Stimulated activated CD4-positive, alpha-beta T cell treated with anti-CD3 and anti-CD28 coated beads, TNF-alpha, amount 100 ng/mL, for 1 hour (primary cell): Measurements from ENCODE around the gene C5orf58.
A peak's percentile ranks its signal among the peaks of the same experiment; 100 is the strongest.
"Not testable (repeated sequence)": the region's sequence is repeated elsewhere in the genome, so short reads cannot be mapped to it uniquely, and the experiment has no call there.

Experiments used
- DNase-seq, 3 donors: peaks; one replicate each; pipeline ENCODE4 v3.0.0-alpha.2; 2020; ENCODE audit warnings: low read depth in 3 of 3, low spot score in 1 of 3

C5orf58 gene

GRCh38 chr5:170223360-170223759, 9.4 kb upstream of the C5orf58 start:
- DNase-seq, result no peak

DNA sequence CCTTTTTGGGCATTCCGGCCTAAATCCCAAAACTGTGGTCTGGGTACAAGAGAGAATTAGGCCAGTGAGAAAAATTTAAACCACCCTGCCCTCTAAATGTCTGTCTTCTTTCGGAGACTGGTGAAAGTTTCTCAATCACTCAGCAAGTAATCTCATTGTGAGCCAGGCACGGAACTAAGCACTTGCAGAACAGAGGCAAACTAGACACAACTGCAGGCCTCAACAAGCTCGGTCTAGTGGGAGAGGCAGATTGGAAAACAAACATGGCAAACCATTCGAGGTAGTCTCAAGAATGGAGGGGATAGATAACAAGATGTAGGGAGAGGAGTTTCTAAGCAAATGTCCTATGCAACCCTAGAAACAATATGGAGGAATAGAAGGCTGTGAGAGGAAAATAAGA, 8.9 kb upstream of the C5orf58 start:
- DNase-seq, result no peak

DNA sequence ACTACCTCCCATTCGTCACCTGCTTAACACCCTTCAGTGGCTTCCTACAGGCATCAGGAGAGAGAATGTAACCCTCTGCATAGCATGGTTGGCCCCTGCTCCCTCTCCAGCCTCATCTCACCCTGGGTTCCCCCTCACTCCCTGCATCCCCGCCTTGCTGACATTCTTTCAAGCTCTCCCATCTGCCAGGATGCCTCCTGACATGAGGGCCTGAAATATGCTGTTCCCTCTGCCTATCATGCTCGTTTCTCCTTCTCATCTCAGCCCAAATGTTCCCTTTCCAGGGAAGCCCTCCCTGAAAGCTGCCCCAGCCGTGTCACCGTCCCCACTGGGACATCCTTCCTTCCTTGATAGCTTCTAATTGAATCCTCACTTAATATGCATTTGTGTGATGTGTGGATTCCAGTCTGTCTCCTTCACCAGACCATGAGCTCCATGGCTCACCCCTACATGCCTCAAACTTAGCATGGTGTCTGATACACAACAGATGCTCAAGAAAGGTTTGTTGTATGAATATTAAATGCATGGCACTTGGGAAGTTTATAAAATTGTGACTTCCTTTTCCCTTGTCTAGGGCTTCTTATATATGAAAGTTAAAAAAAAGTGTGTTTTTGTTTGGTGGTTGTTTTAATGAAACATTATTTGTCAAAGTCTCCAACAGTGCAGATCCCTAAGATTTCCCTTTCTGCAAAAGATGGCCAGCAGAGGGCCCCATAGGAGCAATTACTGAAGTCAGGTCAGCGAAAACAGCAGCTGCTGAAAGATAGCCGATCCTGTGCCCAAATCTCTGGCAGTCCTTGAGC, 7.3 kb upstream of the C5orf58 start:
- peak; percentile 27 to 62 (median 59) for DNase-seq

- DNase-seq, result no peak
Observed at GRCh38 chr5:170226129-170226615, 6.6 kb upstream of the C5orf58 start.

- no peak for DNase-seq
Observed at GRCh38 chr5:170226661-170227060, 6.1 kb upstream of the C5orf58 start.

GRCh38 chr5:170228762-170229435, 3.9 kb upstream of the C5orf58 start:
- DNase-seq, result no peak

DNA sequence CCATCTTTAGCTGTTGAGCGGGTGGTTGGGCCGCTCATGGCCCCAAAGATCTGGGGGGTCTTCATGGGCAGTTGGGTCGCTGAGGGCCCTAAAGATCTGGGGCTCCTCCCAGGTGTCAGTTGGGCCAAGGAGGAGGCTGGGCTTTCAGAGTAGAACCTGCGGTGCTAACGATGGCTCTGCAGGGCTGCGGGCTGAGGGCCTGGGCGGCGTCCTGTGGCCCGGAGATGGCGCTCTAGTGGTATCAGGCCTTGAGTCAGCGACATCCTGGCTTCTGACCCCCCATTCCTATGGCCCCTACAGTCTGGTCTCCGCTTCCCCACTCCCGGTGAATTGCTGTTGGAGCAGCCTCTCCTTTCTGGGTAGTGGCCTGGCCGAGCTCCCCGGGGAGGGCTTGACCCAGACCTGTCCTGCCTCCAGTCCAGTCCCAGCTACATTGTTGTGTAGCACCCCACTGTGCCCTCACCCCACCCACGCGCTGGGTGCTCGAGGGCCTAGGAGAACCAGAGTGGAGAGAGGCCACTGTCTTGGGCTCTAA, 640 bp downstream of the C5orf58 start:
- DNase-seq, result no peak

DNA sequence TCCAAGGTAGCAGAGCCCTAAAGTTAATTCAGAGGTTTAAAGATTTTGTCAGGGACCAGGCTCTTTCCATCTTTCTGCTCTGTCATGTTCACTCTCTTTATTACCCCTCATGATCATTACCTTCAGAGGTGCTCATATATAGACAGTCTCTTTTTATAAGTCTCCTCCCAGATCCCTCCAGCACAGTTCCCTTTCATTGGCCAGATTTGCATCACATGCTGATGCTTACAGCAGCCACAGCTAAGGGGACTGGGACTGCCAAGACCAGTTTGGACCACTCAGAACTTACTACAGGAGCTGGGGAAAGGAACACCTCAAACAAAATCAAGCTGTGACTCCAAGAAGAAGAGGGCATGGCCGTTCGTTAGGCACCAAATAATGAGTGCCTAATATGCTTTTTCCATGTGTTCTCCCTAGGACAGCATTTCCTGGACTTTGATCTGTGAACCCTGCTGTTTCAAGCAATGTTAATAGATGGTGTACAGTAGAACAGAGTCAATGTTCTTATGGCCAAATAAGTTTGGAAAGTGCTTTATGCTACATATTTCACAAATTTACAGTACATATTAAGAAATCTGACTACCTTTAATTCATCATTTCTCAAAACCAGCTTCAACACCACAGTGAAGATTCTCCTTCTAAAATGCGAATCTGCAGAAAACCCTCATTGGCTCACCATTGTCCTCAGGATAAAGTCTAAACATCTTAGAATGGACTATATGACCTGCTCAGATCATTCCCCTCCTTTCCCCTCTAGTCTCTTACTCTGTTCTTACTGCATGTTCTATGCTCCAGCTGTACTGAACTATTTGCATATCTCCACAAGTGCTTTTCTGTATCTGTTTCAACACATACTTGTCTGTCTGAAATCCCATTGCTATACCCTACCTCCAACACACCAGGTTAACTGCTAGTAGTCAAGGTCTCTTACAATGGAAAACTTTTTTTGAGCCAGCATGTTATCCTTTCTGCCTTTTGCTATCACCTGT, 3.4 kb downstream of the C5orf58 start:
- no peak for DNase-seq

- no peak for DNase-seq
Observed at GRCh38 chr5:170238456-170239196, 5.8 kb downstream of the C5orf58 start.

GRCh38 chr5:170245436-170245835, 12.7 kb downstream of the C5orf58 start:
- DNase-seq, result not testable (repeated sequence)

DNA sequence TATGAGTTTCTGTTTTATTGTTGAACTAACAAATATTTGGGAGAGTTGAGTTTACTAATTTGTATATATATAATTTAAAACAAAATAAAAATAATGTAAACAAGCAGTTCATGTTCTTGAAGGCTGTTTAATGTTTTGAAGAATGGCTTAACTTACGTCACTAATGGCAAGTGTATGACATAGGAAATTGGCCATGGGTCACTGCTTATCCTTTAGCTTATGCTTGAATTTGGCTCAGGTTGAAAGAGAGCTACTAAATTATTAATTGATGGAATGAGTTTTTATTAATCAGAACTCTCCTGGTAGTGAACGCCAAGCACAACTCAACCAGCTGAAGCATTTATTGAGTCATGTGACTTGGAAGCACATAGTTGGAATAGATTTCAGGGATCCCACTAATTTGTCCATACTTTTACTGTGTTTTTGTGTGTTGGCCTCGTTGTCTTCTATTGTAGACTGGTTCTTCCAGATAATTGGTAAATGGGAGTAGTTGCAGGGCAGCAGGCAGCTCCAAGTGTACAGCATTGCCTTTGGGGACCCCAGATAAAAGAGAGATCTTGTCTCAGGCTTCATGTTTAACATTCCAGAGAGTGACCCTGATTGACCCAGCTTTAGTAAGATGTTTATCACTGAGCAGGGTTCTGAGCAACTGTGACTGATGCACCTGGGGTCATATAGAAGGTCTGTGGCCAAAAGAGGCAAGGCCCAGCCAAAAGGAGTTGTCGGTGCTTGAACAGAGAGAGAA, 13.5 kb downstream of the C5orf58 start:
- no peak for DNase-seq

DNA sequence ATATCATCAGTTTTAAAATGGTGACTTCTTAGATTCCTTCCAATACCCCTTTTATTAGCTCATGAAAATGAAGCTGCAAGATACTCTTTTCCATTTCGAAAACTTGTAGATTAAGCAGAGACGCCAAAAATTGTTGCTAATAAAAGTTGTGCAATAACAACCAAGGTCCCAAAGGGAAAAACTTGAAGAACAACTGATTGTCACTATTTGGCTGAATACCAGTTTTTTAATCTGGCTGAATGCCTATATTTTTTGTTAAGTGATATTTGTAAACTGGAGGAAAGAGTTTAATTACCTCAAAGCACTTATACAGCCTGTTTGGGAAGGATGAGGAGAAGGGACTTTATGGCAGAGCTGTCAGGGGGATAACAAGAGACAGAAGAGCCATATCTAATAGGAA, 14.6 kb downstream of the C5orf58 start:
- no peak for DNase-seq

DNA sequence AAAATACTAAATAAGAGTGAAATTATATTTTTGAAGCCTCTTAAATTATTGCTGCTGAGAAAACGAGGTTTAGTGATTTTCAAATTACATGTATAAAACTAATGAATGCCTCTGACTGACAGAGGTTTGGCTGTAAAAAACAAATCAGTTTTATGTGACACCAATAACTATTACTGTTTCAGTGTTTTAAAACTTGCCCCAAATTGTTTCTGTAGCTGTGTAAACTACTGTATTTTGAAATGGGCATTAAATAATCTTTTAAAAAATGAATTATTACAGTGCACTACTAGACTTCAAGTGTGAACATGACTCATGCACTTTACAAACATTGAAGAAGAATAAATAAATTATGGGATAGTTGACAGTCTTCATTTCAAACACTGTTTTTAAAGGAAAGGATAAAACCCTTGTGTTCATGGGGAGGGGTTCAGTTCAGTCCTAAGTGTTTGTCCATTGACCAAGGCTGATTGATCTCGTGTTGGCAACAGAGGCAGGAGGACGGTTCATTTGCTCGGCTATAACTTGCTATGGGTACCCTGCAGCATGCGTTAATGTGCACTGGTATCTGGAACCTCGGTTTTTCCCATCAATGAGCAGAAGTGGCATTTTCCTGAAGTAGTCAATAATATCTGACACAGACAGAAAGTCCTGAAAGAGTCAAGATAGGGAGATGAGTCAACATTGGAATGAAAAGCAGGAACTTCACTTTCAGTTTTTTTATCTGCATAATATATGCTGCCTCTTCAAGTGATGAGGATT, 15.6 kb downstream of the C5orf58 start:
- no peak for DNase-seq

- not testable (repeated sequence) for DNase-seq
Observed at GRCh38 chr5:170248931-170249227, 16.1 kb downstream of the C5orf58 start.

- DNase-seq, result no peak
Observed at GRCh38 chr5:170249355-170249754, 16.6 kb downstream of the C5orf58 start.

DNA sequence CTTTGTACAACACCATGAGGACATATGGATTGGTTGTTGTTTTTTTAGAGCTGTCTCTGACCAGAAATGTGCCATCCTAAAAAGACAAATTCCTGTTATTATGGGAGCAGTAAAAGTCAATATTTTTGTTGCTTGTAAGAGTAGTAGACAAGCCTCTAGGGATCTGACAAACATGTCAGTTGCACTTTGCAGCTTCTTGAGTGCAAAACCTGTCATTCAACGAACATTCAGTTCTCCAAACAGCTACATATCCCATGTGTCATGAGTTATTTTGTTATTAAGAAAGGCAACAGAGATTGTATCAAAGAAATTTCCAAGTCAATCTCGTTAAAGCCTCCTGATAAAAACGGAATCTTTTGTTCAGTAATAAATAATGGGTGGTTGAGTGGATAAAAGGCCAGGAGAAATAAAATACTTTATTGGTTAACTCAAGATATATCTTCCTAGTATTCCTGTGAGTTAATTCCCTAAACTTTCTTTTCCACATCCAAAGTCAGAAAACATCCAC, 18.1 kb downstream of the C5orf58 start:
- DNase-seq, result no peak

- no peak for DNase-seq
Observed at GRCh38 chr5:170251462-170251861, 18.7 kb downstream of the C5orf58 start.

DNA sequence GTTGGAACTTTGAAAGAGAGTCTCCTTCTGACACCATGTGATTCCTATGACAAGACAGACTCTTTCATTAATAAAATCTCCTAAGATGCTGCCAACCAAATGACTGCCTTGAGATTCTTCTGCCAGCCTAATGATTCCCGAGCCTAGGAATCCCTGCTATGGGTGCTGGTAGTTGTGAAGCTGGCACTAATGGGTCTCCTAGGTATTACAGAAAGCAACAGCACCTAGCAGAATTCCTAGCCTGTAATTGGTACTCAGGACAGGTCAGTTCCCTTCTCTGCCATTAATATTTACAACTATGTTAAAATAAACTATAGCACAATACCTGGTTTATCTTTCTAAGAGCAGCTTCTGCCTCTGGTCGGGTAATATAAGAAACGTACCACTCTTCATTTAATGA, 19.3 kb downstream of the C5orf58 start:
- no peak for DNase-seq
